Testis (tissue), 2 donors: ENCODE data around the gene NCK1.

Experiments
- CTCF ChIP-seq, 3 experiments: fragments of 450-650 bp in 2 of 3; fragments of 200-600 bp in 1 of 3; sonication (generic) in 1 of 3; IDR thresholded peaks; one replicate each; pipeline ENCODE4 v1.5.1; 2016 to 2019; ENCODE audit warnings: antibody characterized with exemption in 3 of 3, mild to moderate bottlenecking in 2 of 3, moderate library complexity in 1 of 3
- POLR2A ChIP-seq: fragments of 450-650 bp; IDR thresholded peaks from one replicate; pipeline ENCODE4 v1.6.1; 2017; ENCODE audit warnings: antibody characterized with exemption, mild to moderate bottlenecking, moderate library complexity

GRCh38 chr3:136949146-136949545 lies 87.1 kb downstream of the NCK1 start:
- TF ChIP-seq POLR2A (no peak), CTCF (IDR thresholded peaks at IDR 0.05) (no peak)
